ENCODE data around the gene SOX11.

DNA sequence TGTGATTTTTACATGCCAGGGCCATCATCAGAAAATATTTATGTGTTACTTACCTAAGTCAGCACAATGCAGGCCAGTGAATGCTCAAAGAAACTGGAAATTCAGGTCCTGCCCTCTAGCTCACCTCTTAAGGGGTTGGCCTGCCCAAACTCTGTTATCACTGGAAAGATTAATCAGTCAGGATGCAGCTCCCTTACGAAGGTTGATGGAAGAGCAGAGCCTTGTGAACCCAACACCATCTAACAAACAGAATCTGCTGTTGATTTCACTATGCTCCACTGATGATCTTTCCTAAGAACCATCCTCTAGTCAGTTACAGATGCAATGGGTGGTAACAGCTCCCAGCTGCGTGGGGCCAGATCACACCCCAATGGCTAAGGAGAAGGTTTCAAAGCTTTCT is 38.2 kb downstream of the SOX11 start:
- no peak for TF ChIP-seq SP1 (IDR thresholded peaks at IDR 0.05)
- TF ChIP-seq HDGF (IDR thresholded peaks at IDR 0.05; ENCODE audit: borderline replicate concordance), result no peak
- no peak for TF ChIP-seq TARDBP (IDR thresholded peaks at IDR 0.05)
- no peak for TF ChIP-seq ELF4 (IDR thresholded peaks at IDR 0.05)
- no peak for TF ChIP-seq BHLHE40 (IDR thresholded peaks at IDR 0.05; ENCODE audit: borderline replicate concordance)
- TF ChIP-seq ZNF384 (IDR thresholded peaks at IDR 0.05), result no peak
- TF ChIP-seq FOXA1 (IDR thresholded peaks at IDR 0.05), result no peak
- no peak for TF ChIP-seq NFRKB (IDR thresholded peaks at IDR 0.05)
- TF ChIP-seq FOXM1 (IDR thresholded peaks at IDR 0.05; ENCODE audit: borderline replicate concordance), result no peak
- no peak for TF ChIP-seq FOXK2 (IDR thresholded peaks at IDR 0.05)
- TF ChIP-seq ARNT (IDR thresholded peaks at IDR 0.05), result no peak
